BLaER1 (cell line): Measurements from ENCODE around the gene RFPL3.

Experiments
- H3K27ac ChIP-seq: shearing (Covaris generic); formaldehyde crosslinking; 2 replicates; pipeline ENCODE4 v1.8.1; 2022
- H3K27me3 ChIP-seq: shearing (Covaris generic); formaldehyde crosslinking; 2 replicates; pipeline ENCODE4 v1.8.1; 2022
- H3K36me3 ChIP-seq: shearing (Covaris generic); formaldehyde crosslinking; 2 replicates; pipeline ENCODE4 v1.8.1; 2022
- H3K4me1 ChIP-seq: shearing (Covaris generic); formaldehyde crosslinking; 2 replicates; pipeline ENCODE4 v1.8.1; 2022
- H3K4me2 ChIP-seq: shearing (Covaris generic); formaldehyde crosslinking; 2 replicates; pipeline ENCODE4 v1.8.1; 2022
- H3K4me3 ChIP-seq: shearing (Covaris generic); formaldehyde crosslinking; 2 replicates; pipeline ENCODE4 v1.8.1; 2022
- H3K9ac ChIP-seq: shearing (Covaris generic); formaldehyde crosslinking; 2 replicates; pipeline ENCODE4 v1.8.1; 2022
- H3K9me3 ChIP-seq: shearing (Covaris generic); formaldehyde crosslinking; 2 replicates; pipeline ENCODE4 v1.8.1; 2022
- H4K20me1 ChIP-seq: shearing (Covaris generic); formaldehyde crosslinking; 2 replicates; pipeline ENCODE4 v1.8.1; 2022
- Cebpa-rat ChIP-seq: shearing (Covaris generic); IDR thresholded peaks from 2 replicates; pipeline ENCODE4 v1.8.1; 2022

The RFPL3 gene

GRCh38 chr22:32328306-32329201 is 29.1 kb upstream of the RFPL3 start:
- H3K4me3 ChIP-seq, result no peak overlapping the region

GRCh38 chr22:32329202-32329645 is 28.4 kb upstream of the RFPL3 start:
- H3K4me1 ChIP-seq, result 0 out of 2 replicates have a peak, but pooled peaks cover 5% of the 10 kb centered on the region
- no peak for TF ChIP-seq Cebpa-rat
- no peaks in the 10 kb centered on the region for H3K36me3 ChIP-seq
- H4K20me1 ChIP-seq, result no peaks in the 10 kb centered on the region
- H3K4me3 ChIP-seq, result no peak overlapping the region
- H3K27me3 ChIP-seq, result no peaks in the 10 kb centered on the region
- H3K27ac ChIP-seq, result no peak overlapping the region
- no peak overlapping the region for H3K9ac ChIP-seq
- no peak overlapping the region for H3K4me2 ChIP-seq
- H3K9me3 ChIP-seq, result no peaks in the 10 kb centered on the region

More at GRCh38 chr22:32328306-32329201, 29.1 kb upstream of the RFPL3 start:
- Histone ChIP-seq H3K36me3 (no peaks in the 10 kb centered on the region), H3K9me3 (no peaks in the 10 kb centered on the region), H3K27ac (no peak overlapping the region), H4K20me1 (no peaks in the 10 kb centered on the region), H3K4me1 (0 out of 2 replicates have a peak, but pooled peaks cover 5% of the 10 kb centered on the region), H3K9ac (no peak overlapping the region), H3K4me2 (no peak overlapping the region), H3K27me3 (no peaks in the 10 kb centered on the region)
- TF ChIP-seq Cebpa-rat, result no peak

GRCh38 chr22:32331236-32331917 is 26.3 kb upstream of the RFPL3 start:
- H3K4me3 ChIP-seq, result no peak overlapping the region
- H3K36me3 ChIP-seq, result no peaks in the 10 kb centered on the region
- no peaks in the 10 kb centered on the region for H3K27me3 ChIP-seq
- no peaks in the 10 kb centered on the region for H3K9me3 ChIP-seq
- no peaks in the 10 kb centered on the region for H4K20me1 ChIP-seq
- TF ChIP-seq Cebpa-rat, result no peak
- H3K27ac ChIP-seq, result no peak overlapping the region
- H3K9ac ChIP-seq, result no peak overlapping the region
- no peak overlapping the region for H3K4me2 ChIP-seq
- 0 out of 2 replicates have a peak, but pooled peaks cover 5% of the 10 kb centered on the region for H3K4me1 ChIP-seq

DNA sequence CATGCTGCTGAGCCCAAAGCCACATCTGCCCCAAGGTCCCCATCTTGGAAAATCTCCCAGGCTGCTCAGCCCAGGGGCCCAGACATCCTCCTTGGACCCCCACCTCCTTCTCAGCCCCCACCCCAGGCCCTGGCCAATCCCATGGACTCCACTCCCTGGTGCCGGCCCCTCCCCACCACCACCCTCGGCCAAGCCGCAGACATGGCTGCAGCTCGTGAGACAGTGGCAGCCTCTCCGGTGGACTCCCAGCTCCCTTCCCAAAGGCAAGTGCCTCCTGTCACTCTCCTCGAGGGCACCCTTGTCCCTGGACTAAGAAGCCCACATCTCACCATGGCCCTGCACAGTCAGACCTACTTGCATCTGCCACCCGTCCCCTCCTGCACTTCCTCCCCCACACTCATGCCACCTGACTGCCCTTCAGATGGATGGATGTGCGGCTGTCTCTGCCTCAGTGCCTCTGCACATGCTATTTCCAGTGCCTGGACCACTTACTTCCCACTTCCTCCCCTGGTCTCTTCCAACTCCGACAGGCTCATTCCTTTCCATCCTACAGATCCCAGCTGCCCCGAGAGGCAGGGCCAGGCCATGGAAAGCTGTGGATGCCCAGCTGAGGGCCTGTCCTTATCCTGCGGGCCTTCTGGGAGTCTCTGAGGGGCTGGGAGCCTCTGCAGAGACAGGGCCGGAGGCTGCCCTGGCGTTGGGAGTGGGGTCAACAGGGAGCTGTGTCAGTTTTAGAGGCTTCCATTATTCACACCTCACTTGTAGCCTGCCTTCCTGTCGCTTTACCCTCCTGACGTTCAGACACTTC is 25.5 kb upstream of the RFPL3 start:
- Histone ChIP-seq H3K36me3 (no peaks in the 10 kb centered on the region), H3K27me3 (no peaks in the 10 kb centered on the region), H4K20me1 (no peaks in the 10 kb centered on the region)

DNA sequence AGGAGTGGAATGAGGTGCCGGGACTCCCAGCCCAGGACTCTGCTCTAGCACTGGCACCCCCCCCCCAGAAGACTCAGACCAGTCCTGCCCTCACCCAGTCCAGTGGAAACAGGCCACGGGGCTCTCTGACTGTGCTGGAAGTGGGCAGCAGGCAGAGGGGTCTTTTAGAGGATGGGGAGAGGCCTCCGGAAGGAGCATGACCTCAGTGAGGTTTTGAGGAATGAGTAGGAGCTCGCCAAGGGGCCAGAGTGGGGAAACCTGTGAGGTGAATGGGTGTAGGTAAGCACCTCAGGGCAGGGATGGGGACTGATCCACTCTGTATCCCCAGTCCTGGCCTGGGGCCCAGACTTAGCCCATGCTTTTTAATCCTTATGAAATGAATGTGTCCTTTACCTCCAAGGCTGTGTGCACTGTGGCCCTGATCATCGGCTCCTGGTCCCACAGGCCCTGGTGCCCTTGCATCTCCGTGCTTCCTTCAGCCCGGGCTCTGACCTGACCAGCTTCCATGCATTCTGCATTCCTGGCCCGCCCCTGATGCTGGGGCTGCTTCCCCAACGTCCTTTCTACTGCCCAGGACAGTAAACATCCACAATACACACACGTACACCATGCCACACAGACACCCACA is 24.4 kb upstream of the RFPL3 start:
- H3K9me3 ChIP-seq, result no peaks in the 10 kb centered on the region
- no peaks in the 10 kb centered on the region for H3K36me3 ChIP-seq
- H4K20me1 ChIP-seq, result no peaks in the 10 kb centered on the region
- no peak overlapping the region for H3K4me2 ChIP-seq
- H3K27me3 ChIP-seq, result no peaks in the 10 kb centered on the region
- H3K9ac ChIP-seq, result no peak overlapping the region
- no peak overlapping the region for H3K4me3 ChIP-seq
- no peak overlapping the region for H3K27ac ChIP-seq
- TF ChIP-seq Cebpa-rat, result no peak
- H3K4me1 ChIP-seq, result 0 out of 2 replicates have a peak, but pooled peaks cover 5% of the 10 kb centered on the region

More for the DNA sequence above, 25.5 kb upstream of the RFPL3 start:
- no peak overlapping the region for H3K4me2 ChIP-seq
- H3K27ac ChIP-seq, result no peak overlapping the region
- no peak overlapping the region for H3K4me3 ChIP-seq
- TF ChIP-seq Cebpa-rat, result no peak
- H3K4me1 ChIP-seq, result 0 out of 2 replicates have a peak, but pooled peaks cover 5% of the 10 kb centered on the region
- no peak overlapping the region for H3K9ac ChIP-seq
- no peaks in the 10 kb centered on the region for H3K9me3 ChIP-seq

- H4K20me1 ChIP-seq, result no peaks in the 10 kb centered on the region
- no peak overlapping the region for H3K4me2 ChIP-seq
- no peak for TF ChIP-seq Cebpa-rat
- H3K27me3 ChIP-seq, result no peaks in the 10 kb centered on the region
- H3K9ac ChIP-seq, result no peak overlapping the region
- H3K27ac ChIP-seq, result no peak overlapping the region
- H3K4me1 ChIP-seq, result 0 out of 2 replicates have a peak, but pooled peaks cover 5% of the 10 kb centered on the region
- no peak overlapping the region for H3K4me3 ChIP-seq
- no peaks in the 10 kb centered on the region for H3K9me3 ChIP-seq
- H3K36me3 ChIP-seq, result no peaks in the 10 kb centered on the region
Observed at GRCh38 chr22:32333769-32334659, 23.7 kb upstream of the RFPL3 start.

GRCh38 chr22:32334660-32335365 is 22.9 kb upstream of the RFPL3 start:
- no peaks in the 10 kb centered on the region for H4K20me1 ChIP-seq
- no peak for TF ChIP-seq Cebpa-rat
- no peak overlapping the region for H3K4me3 ChIP-seq
- no peaks in the 10 kb centered on the region for H3K27me3 ChIP-seq
- H3K9ac ChIP-seq, result no peak overlapping the region
- H3K4me1 ChIP-seq, result 0 out of 2 replicates have a peak, but pooled peaks cover 5% of the 10 kb centered on the region
- no peak overlapping the region for H3K27ac ChIP-seq
- H3K4me2 ChIP-seq, result no peak overlapping the region
- no peaks in the 10 kb centered on the region for H3K9me3 ChIP-seq
- no peaks in the 10 kb centered on the region for H3K36me3 ChIP-seq

DNA sequence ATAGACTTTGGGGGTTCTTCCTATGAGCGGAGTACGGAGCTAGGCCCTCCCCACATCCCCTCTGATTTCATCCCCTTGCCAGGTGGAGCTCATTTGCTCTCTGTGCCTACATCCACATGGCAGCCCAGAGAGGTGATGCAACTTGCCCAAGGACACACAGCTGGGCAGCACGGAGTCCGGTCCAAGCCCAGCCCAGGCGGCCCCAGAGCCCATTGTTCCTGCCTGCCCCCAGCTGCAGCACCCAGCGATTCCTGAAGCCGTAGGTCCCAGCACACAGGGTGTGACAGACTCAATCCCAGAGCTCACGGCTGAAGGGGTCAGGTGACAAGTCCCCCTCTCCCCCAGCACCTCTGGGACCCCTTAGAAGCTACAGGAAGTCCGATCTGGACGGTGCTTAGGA is 22.2 kb upstream of the RFPL3 start:
- H3K27ac ChIP-seq, result no peak overlapping the region
- TF ChIP-seq Cebpa-rat, result no peak
- no peaks in the 10 kb centered on the region for H4K20me1 ChIP-seq
- no peaks in the 10 kb centered on the region for H3K9me3 ChIP-seq
- no peaks in the 10 kb centered on the region for H3K27me3 ChIP-seq
- no peak overlapping the region for H3K4me3 ChIP-seq
- no peak overlapping the region for H3K9ac ChIP-seq
- 0 out of 2 replicates have a peak, but pooled peaks cover 5% of the 10 kb centered on the region for H3K4me1 ChIP-seq
- H3K4me2 ChIP-seq, result no peak overlapping the region
- no peaks in the 10 kb centered on the region for H3K36me3 ChIP-seq
